ENCODE results near the gene ANXA1. TPM values are rescaled to one million over a fixed set of nuclear protein-coding genes. Genes with fewer than 3 reads are reported as not detected.
A peak's percentile ranks its signal among the peaks of the same experiment; 100 is the strongest.

The ANXA1 gene
- total and polyA plus RNA-seq, 7 donors: 52.5 to 214 (median 135) TPM

- 40 to 70% methylated on average over 2 of the region's 2 CpGs for WGBS, 2 donors
- intact Hi-C loops (cut with DNase I): no loop called here
- H3K36me3 ChIP-seq: no peaks in the 10 kb centered on the region
- H3K27ac ChIP-seq: peak overlapping the region in 3 of 4 donors; percentile 21 to 34 (median 28)
- DNase-seq: no peak
- no peaks in the 10 kb centered on the region for H3K27me3 ChIP-seq
- H3K4me1 ChIP-seq: peaks cover 0 to 26% (median 11%) of the 10 kb centered on the region in 4 donors
- no peaks in the 10 kb centered on the region for H3K9me3 ChIP-seq
- H3K4me3 ChIP-seq: no peak overlapping the region
- TF ChIP-seq POLR2AphosphoS5 (IDR thresholded peaks at IDR 0.05): peak in 2 of 4 donors; percentile 34 to 37
- no peak for TF ChIP-seq POLR2A (IDR thresholded peaks at IDR 0.05)
Measured at GRCh38 chr9:73143711-73144328, 7.8 kb upstream of the ANXA1 start.

GRCh38 chr9:73146111-73146815 lies 5.4 kb upstream of the ANXA1 start:
- intact Hi-C loops (cut with DNase I): no loop called here
- DNase-seq: no peak
- peaks cover 0 to 50% (median 25%) of the 10 kb centered on the region in 4 donors for H3K4me1 ChIP-seq
- H3K27ac ChIP-seq: no peak overlapping the region
- no peaks in the 10 kb centered on the region for H3K36me3 ChIP-seq
- no peaks in the 10 kb centered on the region for H3K9me3 ChIP-seq
- no peak for TF ChIP-seq EP300 (IDR thresholded peaks at IDR 0.05)
- no peak for TF ChIP-seq POLR2A (IDR thresholded peaks at IDR 0.05)
- no peak for TF ChIP-seq POLR2AphosphoS5 (IDR thresholded peaks at IDR 0.05)
- TF ChIP-seq CTCF (IDR thresholded peaks at IDR 0.05): no peak
- no peaks in the 10 kb centered on the region for H3K27me3 ChIP-seq
- WGBS, 2 donors: 59 to 81% methylated on average over 2 of the region's 2 CpGs
- no peak overlapping the region for H3K4me3 ChIP-seq

GRCh38 chr9:73148447-73148937 lies 3.2 kb upstream of the ANXA1 start:
- Histone ChIP-seq H3K4me1 (peaks cover 0 to 60% (median 32%) of the 10 kb centered on the region in 4 donors), H3K27ac (peak overlapping the region; percentile 47 to 86 (median 67)), H3K4me3 (no peak overlapping the region), H3K27me3 (no peaks in the 10 kb centered on the region), H3K36me3 (no peaks in the 10 kb centered on the region), H3K9me3 (no peaks in the 10 kb centered on the region)
- WGBS, 2 donors: 80 to 82% methylated on average over 3 of the region's 3 CpGs
- intact Hi-C loops (cut with DNase I): no loop called here
- DNase-seq: no peak
- no peak for TF ChIP-seq CTCF (IDR thresholded peaks at IDR 0.05)
- TF ChIP-seq POLR2AphosphoS5 (IDR thresholded peaks at IDR 0.05): no peak
- no peak for TF ChIP-seq POLR2A (IDR thresholded peaks at IDR 0.05)
- no peak for TF ChIP-seq EP300 (IDR thresholded peaks at IDR 0.05)

GRCh38 chr9:73149371-73150067 lies 2.1 kb upstream of the ANXA1 start:
- peak overlapping the region in 2 of 4 donors; percentile 11 to 27 for H3K4me3 ChIP-seq

More at GRCh38 chr9:73149371-73150067, 2.1 kb upstream of the ANXA1 start:
- no peaks in the 10 kb centered on the region for H3K27me3 ChIP-seq
- DNase-seq: no peak
- WGBS, 2 donors: 26 to 32% methylated on average over 4 of the region's 4 CpGs
- TF ChIP-seq POLR2AphosphoS5 (IDR thresholded peaks at IDR 0.05) (peak in 2 of 4 donors; percentile 28 to 63), CTCF (IDR thresholded peaks at IDR 0.05) (no peak), EP300 (IDR thresholded peaks at IDR 0.05) (no peak), POLR2A (IDR thresholded peaks at IDR 0.05) (no peak)
- H3K36me3 ChIP-seq: no peaks in the 10 kb centered on the region
- intact Hi-C loops (cut with DNase I): no loop called here
- no peaks in the 10 kb centered on the region for H3K9me3 ChIP-seq
- peaks cover 0 to 60% (median 40%) of the 10 kb centered on the region in 4 donors for H3K4me1 ChIP-seq
- H3K27ac ChIP-seq: peak overlapping the region; percentile 47 to 86 (median 67)

Data from sigmoid colon (tissue), 7 donors.